ENCODE measurements around the gene RAB3GAP2.
"Not testable (repeated sequence)": the region's sequence is repeated elsewhere in the genome, so short reads cannot be mapped to it uniquely, and the experiment has no call there.

RAB3GAP2 gene

GRCh38 chr1:220272047-220272840 lies at the start of gene RAB3GAP2:
Gene RAB3GAP2, minus strand, starts transcription at chr1:220272453. Its CDS starts 116 bp downstream, at chr1:220272337.
- DNase-seq (ENCODE audit: low spot score), result peak; percentile 100

- no peak for DNase-seq (ENCODE audit: low spot score)
Measured at GRCh38 chr1:220321758-220322157, 49.5 kb upstream of the RAB3GAP2 start.

- no peak for DNase-seq (ENCODE audit: low spot score)
Measured at GRCh38 chr1:220320709-220321108, 48.5 kb upstream of the RAB3GAP2 start.

DNA sequence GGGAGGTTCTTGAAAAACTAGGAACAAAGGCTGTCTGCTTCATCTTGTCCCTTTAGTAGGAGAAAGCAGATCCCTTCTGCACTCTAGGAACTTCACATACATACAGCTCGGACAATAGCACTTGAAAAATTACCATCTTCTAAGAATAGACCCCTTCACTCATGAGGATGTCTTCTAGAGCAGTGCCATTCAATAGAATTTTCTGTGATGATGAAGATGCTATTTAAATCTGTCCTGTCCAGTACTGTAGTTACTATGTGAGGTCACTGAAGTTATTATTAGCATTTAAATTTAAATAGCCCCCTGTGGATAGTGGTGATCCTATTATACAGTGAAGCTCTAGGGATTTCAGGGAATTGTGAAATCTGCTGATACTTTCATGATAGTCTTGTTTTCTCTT lies 46.4 kb upstream of the RAB3GAP2 start:
- no peak for DNase-seq (ENCODE audit: low spot score)

- no peak for DNase-seq (ENCODE audit: low spot score)
Measured at GRCh38 chr1:220317161-220317560, 44.9 kb upstream of the RAB3GAP2 start.

GRCh38 chr1:220316305-220316704 lies 44.1 kb upstream of the RAB3GAP2 start:
- DNase-seq (ENCODE audit: low spot score), result no peak

DNA sequence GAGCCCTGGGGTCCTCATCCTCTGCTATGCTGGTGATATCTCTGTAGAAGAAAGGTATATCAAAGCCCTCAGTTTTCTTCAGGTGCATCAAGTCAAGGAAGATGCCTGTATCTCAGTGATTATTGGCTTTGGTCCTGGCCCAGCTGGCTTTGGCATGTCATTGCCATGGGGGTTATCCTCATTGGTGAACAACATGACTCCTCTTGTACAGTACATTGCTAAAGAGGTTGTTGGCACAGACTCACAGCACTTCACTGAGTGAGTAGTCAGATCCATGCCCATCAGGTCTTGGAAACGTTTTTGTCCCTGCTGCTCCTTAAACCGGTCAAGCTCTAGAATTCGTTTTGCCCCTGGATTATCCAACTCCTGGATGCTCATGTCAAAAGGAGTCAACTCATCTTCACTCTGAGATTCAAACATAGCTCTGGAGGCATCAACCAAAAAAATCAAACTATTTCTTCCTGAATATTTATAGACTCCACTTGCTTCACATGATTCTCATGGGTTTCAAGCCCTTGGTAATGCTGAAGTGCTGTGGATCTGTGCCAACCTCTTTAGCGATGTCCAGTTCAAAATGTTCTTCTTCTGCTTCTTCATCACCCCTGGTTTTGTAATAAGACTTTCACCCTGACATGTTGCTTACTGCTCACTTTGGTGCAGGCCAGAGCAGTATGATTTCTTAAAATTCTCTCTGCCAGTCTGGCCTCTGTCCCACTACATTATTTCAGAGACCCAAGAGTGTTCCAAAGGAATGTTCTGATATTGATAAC lies 43.0 kb upstream of the RAB3GAP2 start:
- no peak for DNase-seq (ENCODE audit: low spot score)

GRCh38 chr1:220313576-220313975 lies 41.3 kb upstream of the RAB3GAP2 start:
- DNase-seq (ENCODE audit: low spot score), result no peak

- DNase-seq (ENCODE audit: low spot score), result not testable (repeated sequence)
Measured at GRCh38 chr1:220310147-220310546, 37.9 kb upstream of the RAB3GAP2 start.

- no peak for DNase-seq (ENCODE audit: low spot score)
Measured at GRCh38 chr1:220307607-220308006, 35.4 kb upstream of the RAB3GAP2 start.

- no peak for DNase-seq (ENCODE audit: low spot score)
Measured at GRCh38 chr1:220306339-220306738, 34.1 kb upstream of the RAB3GAP2 start.

GRCh38 chr1:220303871-220304270 lies 31.6 kb upstream of the RAB3GAP2 start:
- DNase-seq (ENCODE audit: low spot score), result no peak

DNA sequence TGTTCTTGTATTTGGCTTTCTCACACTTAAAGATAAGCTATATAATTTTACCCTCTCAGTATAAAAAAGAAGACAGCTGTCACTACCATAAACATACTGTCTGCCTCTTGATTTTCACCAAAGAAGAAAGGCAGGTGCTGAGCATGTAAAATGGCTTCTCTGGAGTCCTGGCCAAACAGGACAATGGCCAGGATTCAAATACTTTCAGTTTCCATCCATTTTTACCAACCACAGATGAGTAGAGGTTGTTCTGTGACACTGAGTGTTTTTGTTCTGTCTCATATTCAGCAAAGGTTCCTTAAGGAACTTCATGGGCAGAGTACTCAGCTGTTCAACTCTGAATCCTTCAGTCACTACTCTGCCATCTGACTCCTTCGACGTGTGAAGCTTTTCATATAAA lies 29.4 kb upstream of the RAB3GAP2 start:
- DNase-seq (ENCODE audit: low spot score), result no peak

DNA sequence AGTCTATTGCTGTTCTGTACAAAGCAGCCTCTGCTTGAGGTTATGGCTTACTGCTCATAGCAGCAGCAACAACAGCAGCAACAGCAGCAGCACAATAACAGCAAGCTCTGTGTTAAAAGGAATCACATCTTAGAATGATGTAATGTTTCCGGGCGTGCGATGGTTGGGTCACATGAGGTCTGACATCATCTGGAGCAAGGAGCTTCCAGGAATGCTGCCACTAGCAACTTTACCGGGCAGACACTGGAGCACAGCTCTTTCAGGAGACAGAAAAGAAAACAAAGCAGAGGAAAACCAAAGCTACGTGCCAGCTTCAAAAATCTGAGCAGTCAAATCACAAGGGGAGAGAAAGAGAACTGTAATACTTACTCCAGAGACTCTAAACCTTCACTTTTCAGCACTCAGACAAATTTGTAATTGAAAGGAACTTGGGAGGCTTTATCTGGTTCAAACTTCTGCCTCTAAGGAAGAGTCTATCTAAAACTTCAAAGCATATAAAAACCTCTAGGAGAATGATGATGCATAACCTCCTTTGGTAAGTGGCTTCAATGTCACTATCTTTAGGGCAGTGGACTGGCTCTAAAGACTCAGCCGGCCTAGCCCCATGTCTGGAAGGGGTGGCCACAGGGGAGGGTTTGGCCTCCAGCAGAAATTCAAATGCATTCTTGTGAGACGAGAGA lies 28.3 kb upstream of the RAB3GAP2 start:
- peak; percentile 89 for DNase-seq (ENCODE audit: low spot score)

- no peak for DNase-seq (ENCODE audit: low spot score)
Measured at GRCh38 chr1:220299337-220299736, 27.1 kb upstream of the RAB3GAP2 start.

DNA sequence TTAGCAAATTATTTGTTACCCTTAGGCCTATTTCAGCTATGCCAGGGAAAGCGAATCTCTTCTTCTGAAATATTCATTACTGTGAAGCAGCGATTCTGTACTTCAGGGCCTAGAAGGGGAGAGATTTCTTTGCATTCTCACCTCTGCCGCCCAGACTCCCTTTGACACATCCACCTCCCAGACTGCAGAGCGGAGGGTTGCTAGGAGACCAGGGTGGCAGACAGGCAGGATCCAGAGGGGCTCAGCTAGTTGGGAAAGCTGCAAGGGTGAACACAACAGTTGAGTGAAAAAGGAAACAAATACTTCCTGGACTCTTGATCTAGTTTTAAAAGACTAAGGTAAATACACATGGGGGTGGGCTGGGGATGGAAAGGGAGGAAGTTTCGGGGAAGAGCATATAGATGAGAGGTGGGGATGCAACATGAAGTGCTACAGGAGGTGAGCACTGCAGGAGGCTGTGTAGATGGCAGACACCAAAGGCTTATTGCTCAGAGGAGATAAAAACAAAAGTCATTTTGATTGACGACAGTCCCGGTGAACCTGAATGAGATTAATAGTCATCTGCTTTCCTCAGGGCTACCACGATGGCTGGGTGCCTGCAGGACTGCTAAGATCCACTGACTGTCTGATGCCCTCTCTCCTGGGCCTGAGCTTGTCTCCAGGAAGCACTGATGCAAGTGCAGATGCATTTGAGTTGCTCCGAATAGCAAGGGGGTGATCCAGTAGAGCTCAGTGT lies 26.4 kb upstream of the RAB3GAP2 start:
- no peak for DNase-seq (ENCODE audit: low spot score)

DNA sequence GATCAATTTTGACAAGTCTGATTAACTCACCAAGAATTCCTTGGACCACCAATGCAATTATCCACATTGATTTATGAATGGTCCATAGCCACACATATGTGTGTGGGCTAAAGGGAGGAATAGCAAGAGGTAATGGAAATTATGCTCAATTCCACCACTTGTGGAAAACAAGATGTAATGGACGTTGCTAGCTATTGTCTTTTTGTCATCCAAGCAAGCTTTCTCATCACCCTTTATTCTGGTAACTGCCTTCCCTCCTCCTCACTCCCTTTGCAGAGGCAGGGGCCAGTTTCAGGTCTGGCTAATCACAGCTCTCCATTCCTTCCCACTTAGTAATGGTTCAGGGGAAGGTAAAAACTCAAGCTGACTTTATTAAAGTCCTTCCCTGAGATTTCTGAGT lies 24.7 kb upstream of the RAB3GAP2 start:
- no peak for DNase-seq (ENCODE audit: low spot score)

- peak; percentile 21 for DNase-seq (ENCODE audit: low spot score)
Measured at GRCh38 chr1:220294846-220295301, 22.6 kb upstream of the RAB3GAP2 start.

DNA sequence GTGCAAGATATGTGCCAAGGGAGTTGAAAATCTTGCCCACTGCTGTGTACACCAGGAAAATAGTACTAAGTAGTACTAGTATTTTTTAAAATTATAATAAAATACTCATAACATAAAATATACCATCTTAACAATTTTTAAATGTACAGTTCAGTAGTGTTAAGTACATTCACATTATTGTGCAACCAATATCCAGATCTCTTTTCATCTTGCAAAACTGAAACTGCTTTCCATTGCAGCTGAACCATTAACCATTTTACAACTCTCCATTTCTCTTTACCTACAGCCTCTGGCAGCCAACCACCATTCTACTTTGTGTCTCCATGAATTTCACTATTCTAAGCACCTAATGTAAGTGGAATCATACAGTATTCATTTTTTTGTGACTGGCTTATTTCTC lies 19.3 kb upstream of the RAB3GAP2 start:
- no peak for DNase-seq (ENCODE audit: low spot score)

GRCh38 chr1:220290140-220290761 lies 18.0 kb upstream of the RAB3GAP2 start:
- no peak for DNase-seq (ENCODE audit: low spot score)

GRCh38 chr1:220287129-220287528 lies 14.9 kb upstream of the RAB3GAP2 start:
- no peak for DNase-seq (ENCODE audit: low spot score)

Data from AG08395 (cell line).